Keratinocyte (primary cell): Measurements from ENCODE around the gene G6PC3. TPM values are rescaled to one million over a fixed set of nuclear protein-coding genes. Genes with fewer than 3 reads are reported as not detected.

Experiments
- DNase-seq: peaks from one replicate; pipeline ENCODE4 v3.0.0-alpha.2; 2011; ENCODE audit warnings: low read depth, missing footprints, low spot score
- FAIRE-seq: peaks from 2 replicates; lab custom pipeline; 2011; peaks lifted over from hg19 to GRCh38; lab: Jason Lieb, UNC
- H2AFZ ChIP-seq: 2 replicates; pipeline ENCODE4 v1.6.0; 2012; ENCODE audit warnings: low read length, control low read depth, inconsistent platforms; ENCODE audit not compliant: control insufficient read depth
- H3K27ac ChIP-seq: 2 replicates; pipeline ENCODE4 v1.5.1; 2011; ENCODE audit warnings: low read length; ENCODE audit not compliant: control insufficient read depth, insufficient read depth
- H3K27me3 ChIP-seq: 3 replicates; pipeline ENCODE4 v1.6.0; 2011; ENCODE audit warnings: low read length; ENCODE audit not compliant: control insufficient read depth, insufficient read depth; ENCODE audit errors: extremely low read depth
- H3K36me3 ChIP-seq, 2 experiments: 2 replicates in 1 of 2; 3 replicates in 1 of 2; pipeline ENCODE4 v1.5.1; 2011; ENCODE audit warnings: low read length in 2 of 2, mild to moderate bottlenecking in 1 of 2; ENCODE audit not compliant: control insufficient read depth in 2 of 2, insufficient read depth in 2 of 2; ENCODE audit errors: extremely low read depth in 1 of 2
- H3K4me1 ChIP-seq: 3 replicates; pipeline ENCODE4 v1.5.1; 2011; ENCODE audit warnings: low read length; ENCODE audit not compliant: control insufficient read depth, insufficient read depth; ENCODE audit errors: extremely low read depth
- H3K4me2 ChIP-seq: 3 replicates; pipeline ENCODE4 v1.6.0; 2011; ENCODE audit warnings: low read depth, low read length; ENCODE audit not compliant: control insufficient read depth, insufficient read depth; ENCODE audit errors: extremely low read depth
- H3K4me3 ChIP-seq, 3 experiments: fragments of 200-600 bp in 1 of 3; sonication (generic) in 1 of 3; 2 replicates in 2 of 3; 3 replicates in 1 of 3; pipeline ENCODE4 v1.5.1; 2011 to 2016; ENCODE audit warnings: low read length in 3 of 3, mild to moderate bottlenecking in 3 of 3, control low read depth in 2 of 3, inconsistent platforms in 1 of 3, low read depth in 1 of 3, mixed read lengths in 1 of 3, mixed run types in 1 of 3, moderate library complexity in 1 of 3; ENCODE audit not compliant: control insufficient read depth in 2 of 3, insufficient read depth in 2 of 3; ENCODE audit errors: extremely low read depth in 1 of 3
- H3K79me2 ChIP-seq: 2 replicates; pipeline ENCODE4 v1.6.0; 2012; ENCODE audit warnings: low read length; ENCODE audit not compliant: control insufficient read depth, insufficient read depth
- H3K9ac ChIP-seq: 3 replicates; pipeline ENCODE4 v1.6.0; 2011; ENCODE audit warnings: low read length; ENCODE audit not compliant: control insufficient read depth, insufficient read depth; ENCODE audit errors: extremely low read depth
- H3K9me1 ChIP-seq: 3 replicates; pipeline ENCODE4 v1.6.0; 2011; ENCODE audit warnings: low read length; ENCODE audit not compliant: control insufficient read depth, insufficient read depth; ENCODE audit errors: extremely low read depth
- H3K9me3 ChIP-seq: 2 replicates; pipeline ENCODE4 v1.5.1; 2012; ENCODE audit warnings: low read depth, low read length; ENCODE audit not compliant: control insufficient read depth
- H4K20me1 ChIP-seq: 3 replicates; pipeline ENCODE4 v1.6.0; 2011; ENCODE audit warnings: low read length; ENCODE audit not compliant: control insufficient read depth, insufficient read depth; ENCODE audit errors: extremely low read depth
- EZH2 ChIP-seq: IDR thresholded peaks from one replicate; pipeline ENCODE4 v1.6.1; 2012; ENCODE audit warnings: inconsistent platforms, mild to moderate bottlenecking, low read length, moderate library complexity
- dilution Hi-C: fragments of 300-500 bp; cut with MboI; formaldehyde crosslinking; loops from one replicate; pipeline ENCODE4 v1.7.0; 2020; ENCODE audit warnings: low sequenced_read_pairs; ENCODE audit not compliant: extremely low pct_ligation_motif_present
- polyA plus RNA-seq, 5 experiments: library from polyadenylated mRNA; depleted of rRNA in 3 of 5; stranded (reverse) in 3 of 5; stranded (forward) in 1 of 5; unstranded in 1 of 5; fragments of >200 nt; gene quantifications; 1 replicate in 1 of 5; 2 replicates in 3 of 5; 3 replicates in 1 of 5; pipeline versions ENCODE4 v1.2.1 to v1.2.3, GENCODE V29; 2011 to 2012; ENCODE audit warnings: missing spikeins in 2 of 5, low read depth in 1 of 5, low replicate concordance in 1 of 5
- TF ChIP-seq, protein P1 (sequence below), 3 experiments: IDR thresholded peaks in 1 of 3; conservative IDR thresholded peaks in 1 of 3; optimal IDR thresholded peaks in 1 of 3; 2 replicates in 2 of 3; 3 replicates in 1 of 3; pipeline versions ENCODE3 to v1.5.1; 2011; ENCODE audit warnings: low read length in 3 of 3, mild to moderate bottlenecking in 3 of 3, moderate library complexity in 2 of 3, control low read depth in 1 of 3, inconsistent platforms in 1 of 3; ENCODE audit not compliant: insufficient read depth in 2 of 3; ENCODE audit errors: extremely low read depth in 1 of 3

The G6PC3 gene
- polyA plus RNA-seq, 1 donor (not counting 4 experiments of a cell fraction or from before 2014, with no cell fraction given), result 28.0 TPM

DNA sequence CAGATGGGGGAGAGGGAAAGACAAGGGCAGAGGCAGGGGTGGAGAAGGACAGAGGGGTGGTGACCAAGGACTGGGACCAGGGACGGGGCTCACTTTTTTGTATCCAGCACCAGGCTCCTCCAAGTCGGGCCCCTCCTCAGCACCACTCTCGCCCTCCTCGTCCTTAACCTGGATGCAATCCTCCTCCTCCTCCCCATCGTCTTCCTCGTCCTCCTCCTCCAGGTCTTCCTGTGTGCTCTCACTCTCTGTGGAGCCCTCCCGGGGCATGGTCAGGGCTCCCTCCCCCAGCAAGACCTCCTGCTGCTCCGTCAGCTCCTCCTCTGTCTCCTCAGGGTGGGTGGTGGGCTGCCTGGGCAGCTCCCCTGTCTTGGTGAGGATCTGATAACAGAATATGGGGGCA is 16.8 kb downstream of the G6PC3 start:
- Histone ChIP-seq H3K79me2 (no peaks in the 10 kb centered on the region), H4K20me1 (no peaks in the 10 kb centered on the region), H3K27ac (peak overlapping the region; percentile 87), H3K9me1 (no peaks in the 10 kb centered on the region), H3K9me3 (no peaks in the 10 kb centered on the region), H3K4me2 (peak overlapping the region; percentile 86), H3K9ac (peak overlapping the region; percentile 76), H3K36me3 (peaks cover 0 to 4% of the 10 kb centered on the region in 2 experiments), H3K4me3 (peak overlapping the region in 2 of 3 experiments; percentile 39 to 49), H2AFZ (peak overlapping the region; percentile 52), H3K27me3 (no peaks in the 10 kb centered on the region), H3K4me1 (peaks cover 18% of the 10 kb centered on the region)
- FAIRE-seq (no peak), DNase-seq (no peak)
- dilution Hi-C loops, result no loop called here
- TF ChIP-seq, protein P1, sequence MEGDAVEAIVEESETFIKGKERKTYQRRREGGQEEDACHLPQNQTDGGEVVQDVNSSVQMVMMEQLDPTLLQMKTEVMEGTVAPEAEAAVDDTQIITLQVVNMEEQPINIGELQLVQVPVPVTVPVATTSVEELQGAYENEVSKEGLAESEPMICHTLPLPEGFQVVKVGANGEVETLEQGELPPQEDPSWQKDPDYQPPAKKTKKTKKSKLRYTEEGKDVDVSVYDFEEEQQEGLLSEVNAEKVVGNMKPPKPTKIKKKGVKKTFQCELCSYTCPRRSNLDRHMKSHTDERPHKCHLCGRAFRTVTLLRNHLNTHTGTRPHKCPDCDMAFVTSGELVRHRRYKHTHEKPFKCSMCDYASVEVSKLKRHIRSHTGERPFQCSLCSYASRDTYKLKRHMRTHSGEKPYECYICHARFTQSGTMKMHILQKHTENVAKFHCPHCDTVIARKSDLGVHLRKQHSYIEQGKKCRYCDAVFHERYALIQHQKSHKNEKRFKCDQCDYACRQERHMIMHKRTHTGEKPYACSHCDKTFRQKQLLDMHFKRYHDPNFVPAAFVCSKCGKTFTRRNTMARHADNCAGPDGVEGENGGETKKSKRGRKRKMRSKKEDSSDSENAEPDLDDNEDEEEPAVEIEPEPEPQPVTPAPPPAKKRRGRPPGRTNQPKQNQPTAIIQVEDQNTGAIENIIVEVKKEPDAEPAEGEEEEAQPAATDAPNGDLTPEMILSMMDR (optimal IDR thresholded peaks at IDR 0.05 in 1 of 3, IDR thresholded peaks at IDR 0.05 in 1 of 3, conservative IDR thresholded peaks at IDR 0.05 in 1 of 3; ENCODE audit: extremely low read depth in 1 of 3, insufficient read depth in 2 of 3, low read length in 3 of 3), result no peak
- no peak for TF ChIP-seq EZH2

DNA sequence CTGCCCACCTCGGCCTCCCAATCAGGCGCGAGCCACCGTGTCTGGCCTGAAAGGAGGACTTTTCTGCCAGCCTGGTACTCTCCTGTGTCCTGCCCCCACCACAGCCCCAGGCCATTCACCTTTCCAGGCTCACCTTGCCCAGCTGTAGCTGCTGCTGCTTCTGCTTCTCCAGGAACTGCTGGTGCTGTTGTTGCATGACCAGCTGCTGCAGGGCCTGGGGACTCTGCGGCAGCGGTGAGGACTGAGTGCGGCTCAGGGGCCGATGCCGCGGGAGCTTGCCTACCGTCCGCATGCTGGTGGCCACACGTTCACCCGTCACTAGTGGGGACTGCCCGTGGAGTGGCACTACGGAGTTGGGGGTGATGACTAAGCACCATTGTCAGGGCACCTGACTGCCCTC is 17.7 kb downstream of the G6PC3 start:
- no peak overlapping the region for H3K4me2 ChIP-seq
- H3K4me1 ChIP-seq, result peaks cover 18% of the 10 kb centered on the region
- peaks cover 0 to 4% of the 10 kb centered on the region in 2 experiments for H3K36me3 ChIP-seq
- H3K27me3 ChIP-seq, result no peaks in the 10 kb centered on the region
- TF ChIP-seq EZH2, result no peak
- TF ChIP-seq, protein P1 (optimal IDR thresholded peaks at IDR 0.05 in 1 of 3, IDR thresholded peaks at IDR 0.05 in 1 of 3, conservative IDR thresholded peaks at IDR 0.05 in 1 of 3; ENCODE audit: extremely low read depth in 1 of 3, insufficient read depth in 2 of 3, low read length in 3 of 3), result no peak
- no peak overlapping the region for H2AFZ ChIP-seq
- DNase-seq (no peak), FAIRE-seq (no peak)
- H3K4me3 ChIP-seq, result no peak overlapping the region
- no peaks in the 10 kb centered on the region for H4K20me1 ChIP-seq
- H3K9me3 ChIP-seq, result no peaks in the 10 kb centered on the region
- H3K79me2 ChIP-seq, result no peaks in the 10 kb centered on the region
- dilution Hi-C loops, result no loop called here
- no peaks in the 10 kb centered on the region for H3K9me1 ChIP-seq
- no peak overlapping the region for H3K9ac ChIP-seq
- no peak overlapping the region for H3K27ac ChIP-seq
